Adrenal gland (tissue), 12 donors: ENCODE results near the gene DPP6. TPM values are rescaled to one million over a fixed set of nuclear protein-coding genes. Genes with fewer than 3 reads are reported as not detected.

Experiments used
- DNase-seq, 7 donors: peaks; one replicate each; pipeline ENCODE4 v3.0.0-alpha.2; 2019 to 2020
- H3K27ac ChIP-seq, 5 donors: fragments of 200-600 bp; sonication (generic) in 4 of 5; 1 replicate in 3 of 5; 2 replicates in 2 of 5; pipeline versions ENCODE4 v1.5.1 to v1.8.0; 2016 to 2020; ENCODE audit warnings: mild to moderate bottlenecking in 1 of 5
- H3K27me3 ChIP-seq: fragments of 200-600 bp; 2 replicates; pipeline ENCODE4 v1.8.0; 2021
- H3K36me3 ChIP-seq, 2 donors: fragments of 200-600 bp; replicated peaks in 1 of 2; 1 replicate in 1 of 2; 2 replicates in 1 of 2; pipeline versions ENCODE4 v1.5.1 to v1.8.0; 2018 to 2022
- H3K4me1 ChIP-seq, 2 donors: fragments of 200-600 bp; replicated peaks in 1 of 2; 1 replicate in 1 of 2; 2 replicates in 1 of 2; pipeline versions ENCODE4 v1.5.1 to v1.8.0; 2018 to 2021
- H3K4me3 ChIP-seq, 4 donors: fragments of 200-600 bp; sonication (generic) in 3 of 4; one replicate each; pipeline ENCODE4 v1.5.1; 2016 to 2018
- H3K9me3 ChIP-seq, 3 donors: fragments of 200-600 bp; sonication (generic) in 1 of 3; replicated peaks in 1 of 3; 1 replicate in 2 of 3; 2 replicates in 1 of 3; pipeline versions ENCODE4 v1.5.1 to v1.8.0; 2016 to 2021
- POLR2A ChIP-seq, 2 donors: fragments of 450-650 bp; IDR thresholded peaks; one replicate each; pipeline ENCODE4 v1.6.1; 2017; ENCODE audit warnings: antibody characterized with exemption in 2 of 2, mild to moderate bottlenecking in 2 of 2, moderate library complexity in 1 of 2
- WGBS, 4 donors: extraction: QIAGEN DNeasy Blood & Tissue Kit in 2 of 4; methylation state at CpG; one replicate each; pipeline versions ENCODE4 v1.1.5 to v1.1.7; 2013 to 2017; 5-methylcytosine and 5-hydroxymethylcytosine counted together
- intact Hi-C, 2 donors: fragments of 100-400 bp; cut with DNase I; formaldehyde crosslinking; loops; one replicate each; pipeline versions ENCODE4 v1.14.1 to v1.15.0; 2022 to 2023
- polyA plus RNA-seq, 3 donors: library from polyadenylated mRNA; stranded (reverse); fragments of 200-250 nt in 2 of 3; fragments of 350-450 nt in 1 of 3; fragmentation: Illumina TruSeq in 1 of 3; extraction: RNeasy Lipid Tissue Mini Kit (QIAGEN cat#74804) in 1 of 3; gene quantifications; one replicate each; pipeline ENCODE4 v1.2.3, GENCODE V29; 2013 to 2014
- total RNA-seq, 9 donors: library from RNA; depleted of rRNA in 4 of 9; stranded (reverse); fragments of >200 nt in 4 of 9; fragments of 120-200 nt in 1 of 9; fragmentation: NEBNext Ultra II Directional in 1 of 9; extraction: Animal tissue kit (Norgen Biotek cat#: 25700) in 1 of 9; gene quantifications; one replicate each; pipeline versions ENCODE4 v1.1.0 to v1.2.4, GENCODE V29; 2013 to 2023
- TF ChIP-seq, protein P1 (sequence below), 6 experiments: fragments of 450-650 bp in 4 of 6; fragments of 200-600 bp in 2 of 6; sonication (generic) in 1 of 6; IDR thresholded peaks; 1 replicate in 5 of 6; 2 replicates in 1 of 6; pipeline versions ENCODE4 v1.5.1 to v1.8.0; 2016 to 2021; ENCODE audit warnings: antibody characterized with exemption in 6 of 6, mild to moderate bottlenecking in 2 of 6, moderate library complexity in 1 of 6
- donor health status: healthy with polysubstance abuse.
- donor health status: Bipolar disorder and iron deficiency.
- donor health status: DM: yes; HTN: yes; CAD: no.
- donor health status: DM: no; HTN: no; CAD: no.
- donor health status: DM: no; HTN: no; CAD: no.
- donor health status: DM: yes; HTN: yes; CAD: no.

Gene DPP6
- total and polyA plus RNA-seq, 12 donors: 0.39 to 13.1 (median 5.1) TPM

- Histone ChIP-seq H3K4me1 (no peaks in the 10 kb centered on the region), H3K27me3 (no peaks in the 10 kb centered on the region), H3K4me3 (no peak overlapping the region), H3K9me3 (no peaks in the 10 kb centered on the region), H3K27ac (no peak overlapping the region), H3K36me3 (no peaks in the 10 kb centered on the region)
- TF ChIP-seq, protein P1, sequence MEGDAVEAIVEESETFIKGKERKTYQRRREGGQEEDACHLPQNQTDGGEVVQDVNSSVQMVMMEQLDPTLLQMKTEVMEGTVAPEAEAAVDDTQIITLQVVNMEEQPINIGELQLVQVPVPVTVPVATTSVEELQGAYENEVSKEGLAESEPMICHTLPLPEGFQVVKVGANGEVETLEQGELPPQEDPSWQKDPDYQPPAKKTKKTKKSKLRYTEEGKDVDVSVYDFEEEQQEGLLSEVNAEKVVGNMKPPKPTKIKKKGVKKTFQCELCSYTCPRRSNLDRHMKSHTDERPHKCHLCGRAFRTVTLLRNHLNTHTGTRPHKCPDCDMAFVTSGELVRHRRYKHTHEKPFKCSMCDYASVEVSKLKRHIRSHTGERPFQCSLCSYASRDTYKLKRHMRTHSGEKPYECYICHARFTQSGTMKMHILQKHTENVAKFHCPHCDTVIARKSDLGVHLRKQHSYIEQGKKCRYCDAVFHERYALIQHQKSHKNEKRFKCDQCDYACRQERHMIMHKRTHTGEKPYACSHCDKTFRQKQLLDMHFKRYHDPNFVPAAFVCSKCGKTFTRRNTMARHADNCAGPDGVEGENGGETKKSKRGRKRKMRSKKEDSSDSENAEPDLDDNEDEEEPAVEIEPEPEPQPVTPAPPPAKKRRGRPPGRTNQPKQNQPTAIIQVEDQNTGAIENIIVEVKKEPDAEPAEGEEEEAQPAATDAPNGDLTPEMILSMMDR (IDR thresholded peaks at IDR 0.05): no peak
- no peak for TF ChIP-seq POLR2A (IDR thresholded peaks at IDR 0.05)
- no peak for DNase-seq
- 74 to 91% (median 81%) methylated on average over 6 to 8 of the region's 8 CpGs for WGBS, 4 donors
- intact Hi-C loops: no loop called here
Measured at GRCh38 chr7:154905146-154905545, 852.9 kb downstream of the DPP6 start.

DNA sequence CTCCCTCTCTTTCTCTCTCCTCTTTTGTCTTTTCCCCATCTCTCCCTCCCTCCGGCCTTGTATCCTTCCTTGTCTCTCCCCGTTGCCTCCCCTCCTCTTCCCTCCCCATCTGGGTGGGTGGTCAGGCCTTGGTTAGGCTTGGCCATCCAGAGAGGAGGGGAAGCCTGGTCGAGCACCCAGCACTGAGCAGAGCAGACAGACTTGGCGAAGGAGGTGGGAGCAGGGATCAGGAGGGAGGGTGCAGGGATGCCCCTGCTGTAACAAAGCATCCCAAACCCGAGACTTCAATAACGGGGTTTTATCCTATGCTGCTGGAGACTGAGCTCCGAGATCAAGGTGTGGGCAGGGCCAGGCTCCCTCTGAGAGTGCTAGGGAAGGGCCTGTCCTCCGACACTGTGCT is 853.4 kb downstream of the DPP6 start:
- TF ChIP-seq, protein P1 (IDR thresholded peaks at IDR 0.05): no peak
- no peak for TF ChIP-seq POLR2A (IDR thresholded peaks at IDR 0.05)
- Histone ChIP-seq H3K36me3 (no peaks in the 10 kb centered on the region), H3K27me3 (no peaks in the 10 kb centered on the region), H3K9me3 (no peaks in the 10 kb centered on the region), H3K27ac (no peak overlapping the region), H3K4me3 (no peak overlapping the region), H3K4me1 (no peaks in the 10 kb centered on the region)
- intact Hi-C loops: no loop called here
- 80 to 84% (median 82%) methylated on average over 7 to 8 of the region's 8 CpGs for WGBS, 4 donors
- no peak for DNase-seq

DNA sequence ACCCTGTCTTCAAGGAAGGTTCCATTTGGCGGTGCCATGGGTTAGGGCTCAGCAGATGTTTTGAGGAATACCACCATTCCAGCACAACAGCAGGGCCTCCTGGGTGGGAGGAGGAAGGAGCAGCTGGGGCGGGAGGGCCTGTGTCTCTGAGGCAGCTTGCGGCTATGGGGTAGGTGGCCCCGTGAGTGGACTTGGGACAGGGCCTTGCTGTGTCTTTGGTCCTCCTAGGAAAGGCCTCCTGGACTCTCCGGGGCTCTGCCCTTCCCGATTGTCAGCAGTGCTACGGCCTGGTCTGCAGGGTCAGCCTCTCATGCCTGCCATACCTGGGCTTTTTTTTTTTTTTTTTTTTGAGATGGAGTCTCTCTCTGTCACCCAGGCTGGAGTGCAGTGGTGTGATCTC is 854.0 kb downstream of the DPP6 start:
- Histone ChIP-seq H3K36me3 (no peaks in the 10 kb centered on the region), H3K27me3 (no peaks in the 10 kb centered on the region), H3K4me1 (no peaks in the 10 kb centered on the region), H3K27ac (no peak overlapping the region), H3K9me3 (no peaks in the 10 kb centered on the region), H3K4me3 (no peak overlapping the region)
- intact Hi-C loops: no loop called here
- TF ChIP-seq, protein P1 (IDR thresholded peaks at IDR 0.05): no peak
- TF ChIP-seq POLR2A (IDR thresholded peaks at IDR 0.05): no peak
- DNase-seq: no peak
- WGBS, 4 donors: 88 to 95% (median 93%) methylated on average over 6 to 7 of the region's 7 CpGs

- no peak overlapping the region for H3K27ac ChIP-seq
- H3K9me3 ChIP-seq: no peaks in the 10 kb centered on the region
- H3K27me3 ChIP-seq: no peaks in the 10 kb centered on the region
- WGBS, 4 donors: 89 to 97% (median 95%) methylated on average over 10 to 41 of the region's 41 CpGs
- H3K36me3 ChIP-seq: no peaks in the 10 kb centered on the region
- no peak overlapping the region for H3K4me3 ChIP-seq
- no peak for TF ChIP-seq POLR2A (IDR thresholded peaks at IDR 0.05)
- TF ChIP-seq, protein P1 (IDR thresholded peaks at IDR 0.05): no peak
- no peaks in the 10 kb centered on the region for H3K4me1 ChIP-seq
- no peak for DNase-seq
- intact Hi-C loops: no loop called here
Measured at GRCh38 chr7:154906736-154907355, 854.6 kb downstream of the DPP6 start.
